GM12878 (cell line): ENCODE data around the gene MYMX. TPM values are rescaled to one million over a fixed set of nuclear protein-coding genes. Genes with fewer than 3 reads are reported as not detected.

Experiments
- BHLHE40 ChIP-seq, 2 experiments: fragments of 450-650 bp in 1 of 2; IDR thresholded peaks; 2 replicates each; pipeline ENCODE4 v1.6.1; 2011 to 2017; ENCODE audit warnings: low read depth in 2 of 2, borderline replicate concordance in 1 of 2, improper control_type of control experiment in 1 of 2, low read length in 1 of 2, mild to moderate bottlenecking in 1 of 2
- BMI1 ChIP-seq: fragments of 450-650 bp; IDR thresholded peaks from 2 replicates; pipeline ENCODE4 v1.6.1; 2016; ENCODE audit warnings: mild to moderate bottlenecking, moderate library complexity, borderline replicate concordance
- ETV6 ChIP-seq, 2 experiments: fragments of 450-650 bp in 1 of 2; IDR thresholded peaks in 1 of 2; conservative IDR thresholded peaks in 1 of 2; 2 replicates each; pipeline ENCODE4 v1.6.1; 2014; ENCODE audit warnings: antibody characterized with exemption in 1 of 2, borderline replicate concordance in 1 of 2, low read depth in 1 of 2, mild to moderate bottlenecking in 1 of 2, moderate library complexity in 1 of 2
- HCFC1 ChIP-seq: fragments of 150-350 bp; IDR thresholded peaks from 2 replicates; pipeline ENCODE4 v1.6.1; 2014; ENCODE audit warnings: low read length
- HDAC6 ChIP-seq: fragments of 200-600 bp; sonication (generic); IDR thresholded peaks from one replicate; pipeline ENCODE4 v1.8.0; 2017; ENCODE audit warnings: antibody characterized with exemption; ENCODE audit not compliant: unreplicated experiment
- NR2C1 ChIP-seq: fragments of 450-650 bp; IDR thresholded peaks from 2 replicates; pipeline ENCODE4 v1.6.1; 2017; ENCODE audit warnings: antibody characterized with exemption, mild to moderate bottlenecking, moderate library complexity
- PAX8 ChIP-seq: fragments of 450-650 bp; IDR thresholded peaks from 2 replicates; pipeline ENCODE4 v1.6.1; 2017; ENCODE audit warnings: mild to moderate bottlenecking, moderate library complexity
- POU2F2 ChIP-seq: IDR thresholded peaks from 3 replicates; pipeline ENCODE4 v1.6.1; 2011; ENCODE audit warnings: low read depth, mild to moderate bottlenecking, low read length, borderline replicate concordance
- SMAD5 ChIP-seq: IDR thresholded peaks from 2 replicates; pipeline ENCODE4 v1.6.1; 2016; ENCODE audit warnings: antibody characterized with exemption, low read depth
- SP1 ChIP-seq: IDR thresholded peaks from one replicate; pipeline ENCODE4 v1.6.1; 2011; ENCODE audit warnings: low read depth, low read length
- USF2 ChIP-seq: IDR thresholded peaks from 2 replicates; pipeline ENCODE4 v1.6.1; 2011; ENCODE audit warnings: low read depth, low read length, improper control_type of control experiment, borderline replicate concordance
- ZBTB4 ChIP-seq: fragments of 450-650 bp; formaldehyde crosslinking; IDR thresholded peaks from 2 replicates; pipeline ENCODE4 v1.4.0; 2022; ENCODE audit warnings: mild to moderate bottlenecking, moderate library complexity
- ZBTB40 ChIP-seq: fragments of 450-650 bp; IDR thresholded peaks from 2 replicates; pipeline ENCODE4 v1.6.1; 2016; ENCODE audit warnings: mild to moderate bottlenecking, moderate library complexity, borderline replicate concordance
- ZNF217 ChIP-seq: fragments of 450-650 bp; IDR thresholded peaks from 2 replicates; pipeline ENCODE4 v1.6.1; 2017; ENCODE audit warnings: antibody characterized with exemption, mild to moderate bottlenecking
- ZNF24 ChIP-seq: fragments of 450-650 bp; IDR thresholded peaks from 2 replicates; pipeline ENCODE4 v1.6.1; 2017; ENCODE audit warnings: antibody characterized with exemption, mild to moderate bottlenecking
- ZSCAN29 ChIP-seq: fragments of 450-650 bp; IDR thresholded peaks from 2 replicates; pipeline ENCODE4 v1.6.1; 2017; ENCODE audit warnings: mild to moderate bottlenecking, moderate library complexity
- polyA plus RNA-seq, 11 experiments: library from polyadenylated mRNA; depleted of rRNA in 4 of 11; unstranded in 6 of 11; stranded (reverse) in 5 of 11; fragments of >200 nt; fragmentation: Nextera tagmentation in 4 of 11; fragmentation: Illumina TruSeq in 1 of 11; extraction: Ambion mirVana in 4 of 11; extraction: Trizol in 1 of 11; gene quantifications; 1 replicate in 1 of 11; 2 replicates in 10 of 11; pipeline versions ENCODE4 v1.2.1 to v1.2.3, GENCODE V29; 2011 to 2016; ENCODE audit warnings: inconsistent platforms in 2 of 11, missing spikeins in 2 of 11, low read depth in 1 of 11
- total RNA-seq, 4 experiments: library from RNA; depleted of rRNA in 3 of 4; stranded (reverse); fragments of >200 nt in 3 of 4; fragmentation: Illumina TruSeq in 1 of 4; extraction: Trizol in 1 of 4; gene quantifications; 2 replicates each; pipeline versions ENCODE4 v1.2.1 to v1.2.3, GENCODE V29; 2013 to 2021
- TF ChIP-seq, protein P1 (sequence below): IDR thresholded peaks from 2 replicates; pipeline ENCODE4 v1.6.1; 2011; ENCODE audit warnings: mild to moderate bottlenecking, low read depth, low read length, moderate library complexity; ENCODE audit not compliant: insufficient replicate concordance
- TF ChIP-seq, protein P2 (sequence below): fragments of 450-650 bp; IDR thresholded peaks from 2 replicates; pipeline ENCODE4 v1.6.1; 2016; ENCODE audit warnings: mild to moderate bottlenecking

MYMX gene
- total and polyA plus RNA-seq, 10 of the 15 experiments (the other 5 are each of a cell fraction or from before 2014, with no cell fraction given) = not detected

DNA sequence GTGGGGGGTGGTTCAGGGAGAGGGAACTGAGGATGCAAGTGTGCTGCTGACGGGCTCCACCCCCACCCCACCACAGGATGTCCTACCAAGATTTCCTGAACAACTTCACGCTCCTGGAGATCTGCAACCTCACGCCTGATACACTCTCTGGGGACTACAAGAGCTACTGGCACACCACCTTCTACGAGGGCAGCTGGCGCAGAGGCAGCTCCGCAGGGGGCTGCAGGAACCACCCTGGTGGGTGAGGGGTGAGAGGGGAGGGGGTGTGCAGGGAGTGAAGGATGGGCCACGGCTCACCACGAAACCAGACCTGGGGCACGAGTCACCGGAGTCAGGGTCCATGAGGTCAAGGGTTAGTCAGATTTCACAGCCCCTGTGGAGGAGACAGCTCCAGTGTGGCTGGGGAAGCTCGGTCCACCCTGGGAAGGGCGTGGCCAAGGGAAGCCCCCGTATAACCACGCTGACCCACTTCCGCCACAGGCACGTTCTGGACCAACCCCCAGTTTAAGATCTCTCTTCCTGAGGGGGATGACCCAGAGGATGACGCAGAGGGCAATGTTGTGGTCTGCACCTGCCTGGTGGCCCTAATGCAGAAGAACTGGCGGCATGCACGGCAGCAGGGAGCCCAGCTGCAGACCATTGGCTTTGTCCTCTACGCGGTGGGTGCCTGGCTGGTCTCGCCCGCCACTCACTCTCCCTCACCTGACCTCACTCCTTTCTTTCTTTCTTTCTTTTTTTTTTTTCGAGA, 39.8 kb upstream of the MYMX start (continued):
- no peak for TF ChIP-seq ZBTB4 (CRISPR knock-in tag)
- TF ChIP-seq, protein P1, sequence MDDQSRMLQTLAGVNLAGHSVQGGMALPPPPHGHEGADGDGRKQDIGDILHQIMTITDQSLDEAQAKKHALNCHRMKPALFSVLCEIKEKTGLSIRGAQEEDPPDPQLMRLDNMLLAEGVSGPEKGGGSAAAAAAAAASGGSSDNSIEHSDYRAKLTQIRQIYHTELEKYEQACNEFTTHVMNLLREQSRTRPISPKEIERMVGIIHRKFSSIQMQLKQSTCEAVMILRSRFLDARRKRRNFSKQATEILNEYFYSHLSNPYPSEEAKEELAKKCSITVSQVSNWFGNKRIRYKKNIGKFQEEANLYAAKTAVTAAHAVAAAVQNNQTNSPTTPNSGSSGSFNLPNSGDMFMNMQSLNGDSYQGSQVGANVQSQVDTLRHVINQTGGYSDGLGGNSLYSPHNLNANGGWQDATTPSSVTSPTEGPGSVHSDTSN = peak; percentile 28
- TF ChIP-seq ZSCAN29 = no peak
- TF ChIP-seq, protein P2, sequence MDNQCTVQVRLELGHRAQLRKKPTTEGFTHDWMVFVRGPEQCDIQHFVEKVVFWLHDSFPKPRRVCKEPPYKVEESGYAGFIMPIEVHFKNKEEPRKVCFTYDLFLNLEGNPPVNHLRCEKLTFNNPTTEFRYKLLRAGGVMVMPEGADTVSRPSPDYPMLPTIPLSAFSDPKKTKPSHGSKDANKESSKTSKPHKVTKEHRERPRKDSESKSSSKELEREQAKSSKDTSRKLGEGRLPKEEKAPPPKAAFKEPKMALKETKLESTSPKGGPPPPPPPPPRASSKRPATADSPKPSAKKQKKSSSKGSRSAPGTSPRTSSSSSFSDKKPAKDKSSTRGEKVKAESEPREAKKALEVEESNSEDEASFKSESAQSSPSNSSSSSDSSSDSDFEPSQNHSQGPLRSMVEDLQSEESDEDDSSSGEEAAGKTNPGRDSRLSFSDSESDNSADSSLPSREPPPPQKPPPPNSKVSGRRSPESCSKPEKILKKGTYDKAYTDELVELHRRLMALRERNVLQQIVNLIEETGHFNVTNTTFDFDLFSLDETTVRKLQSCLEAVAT = no peak; the same call in 1 of the 2 replicates
- TF ChIP-seq POU2F2 = no peak
- no peak for TF ChIP-seq ZBTB40
- TF ChIP-seq PAX8 = no peak
- TF ChIP-seq NR2C1 = no peak; the same call in none of the 2 replicates
- 0 out of 4 replicates have a peak, but pooled peaks of 1 of the 2 experiments have one; percentile 24 for TF ChIP-seq ETV6 (conservative IDR thresholded peaks at IDR 0.05 in 1 of 2, IDR thresholded peaks at IDR 0.05 in 1 of 2; ENCODE audit: borderline replicate concordance in 1 of 2, low read depth in 1 of 2)
- no peak for TF ChIP-seq USF2
- no peak for TF ChIP-seq ZNF24
- TF ChIP-seq BHLHE40 (IDR thresholded peaks at IDR 0.05; ENCODE audit: borderline replicate concordance in 1 of 2, low read depth in 2 of 2, low read length in 1 of 2) = peak; percentile 96 to 98
- TF ChIP-seq HCFC1 = no peak
- peak; percentile 30 for TF ChIP-seq SP1
- no peak for TF ChIP-seq HDAC6
- TF ChIP-seq SMAD5 = no peak
- TF ChIP-seq BMI1 = no peak
- no peak for TF ChIP-seq ZNF217
